Measurements from ENCODE around the gene CAMTA1. TPM values are rescaled to one million over a fixed set of nuclear protein-coding genes. Genes with fewer than 3 reads are reported as not detected.

Gene CAMTA1
- total RNA-seq, 1 experiment from 2014 or later, result 60.0 TPM

- Histone ChIP-seq H3K36me3 (ENCODE audit: control insufficient read depth, insufficient read depth, low read length) (no peaks in the 10 kb centered on the region), H3K4me1 (no peaks in the 10 kb centered on the region), H3K27me3 (replicated peaks; ENCODE audit: control insufficient read depth, insufficient read depth, low read length) (no peaks in the 10 kb centered on the region), H3K9me3 (no peaks in the 10 kb centered on the region), H3K4me3 (ENCODE audit: low read depth, low read length) (no peak overlapping the region)
- TF ChIP-seq CTCF (IDR thresholded peaks at IDR 0.05; ENCODE audit: insufficient read depth in 1 of 2, low read depth in 1 of 2, low read length in 1 of 2, severe bottlenecking in 1 of 2, unreplicated experiment in 1 of 2), result no peak
- Mint-ChIP-seq H3K36me3 (ENCODE audit: insufficient read depth, unreplicated experiment) (no peaks in the 10 kb centered on the region), H3K9me3 (ENCODE audit: unreplicated experiment) (peaks cover 19% of the 10 kb centered on the region), H3K27me3 (ENCODE audit: insufficient read depth, unreplicated experiment) (peaks cover 5% of the 10 kb centered on the region), H3K27ac (ENCODE audit: unreplicated experiment) (no peak overlapping the region), H3K4me3 (ENCODE audit: unreplicated experiment) (no peak overlapping the region), H3K4me1 (ENCODE audit: low read depth, unreplicated experiment) (no peaks in the 10 kb centered on the region)
- ChIA-PET CTCF (no interaction called here), POLR2A (no interaction called here)
- intact Hi-C loops (cut with micrococcal nuclease; ENCODE audit: unreplicated experiment), result no loop called here
- DNase-seq, result no peak
- no TSS peak for BruUV-seq (replicated peaks)
Measured at GRCh38 chr1:7268983-7269382, 483.7 kb downstream of the CAMTA1 start.

- no peaks in the 10 kb centered on the region for H3K36me3 ChIP-seq (ENCODE audit: control insufficient read depth, insufficient read depth, low read length)
- intact Hi-C loops (cut with micrococcal nuclease; ENCODE audit: unreplicated experiment), result no loop called here
Measured at GRCh38 chr1:7269525-7269924, 484.3 kb downstream of the CAMTA1 start.

GRCh38 chr1:7274256-7274655 is 489.0 kb downstream of the CAMTA1 start:
- no TSS peak for BruUV-seq (replicated peaks)

More at GRCh38 chr1:7269525-7269924, 484.3 kb downstream of the CAMTA1 start:
- DNase-seq, result no peak
- ChIA-PET POLR2A (no interaction called here), CTCF (no interaction called here)
- Mint-ChIP-seq H3K4me3 (ENCODE audit: unreplicated experiment) (no peak overlapping the region), H3K4me1 (ENCODE audit: low read depth, unreplicated experiment) (no peaks in the 10 kb centered on the region), H3K27me3 (ENCODE audit: insufficient read depth, unreplicated experiment) (peaks cover 5% of the 10 kb centered on the region), H3K36me3 (ENCODE audit: insufficient read depth, unreplicated experiment) (no peaks in the 10 kb centered on the region), H3K9me3 (ENCODE audit: unreplicated experiment) (peaks cover 19% of the 10 kb centered on the region), H3K27ac (ENCODE audit: unreplicated experiment) (no peak overlapping the region)
- no peaks in the 10 kb centered on the region for H3K27me3 ChIP-seq (replicated peaks; ENCODE audit: control insufficient read depth, insufficient read depth, low read length)
- no peak overlapping the region for H3K4me3 ChIP-seq (ENCODE audit: low read depth, low read length)
- no peaks in the 10 kb centered on the region for H3K4me1 ChIP-seq
- no peaks in the 10 kb centered on the region for H3K9me3 ChIP-seq
- TF ChIP-seq CTCF (IDR thresholded peaks at IDR 0.05; ENCODE audit: insufficient read depth in 1 of 2, low read depth in 1 of 2, low read length in 1 of 2, severe bottlenecking in 1 of 2, unreplicated experiment in 1 of 2), result no peak
- BruUV-seq (replicated peaks), result no TSS peak

More at GRCh38 chr1:7274256-7274655, 489.0 kb downstream of the CAMTA1 start:
- intact Hi-C loops (cut with micrococcal nuclease; ENCODE audit: unreplicated experiment), result no loop called here
- POLR2A ChIA-PET, result no interaction called here
- peaks cover 7% of the 10 kb centered on the region for H3K9me3 ChIP-seq
- H3K4me1 Mint-ChIP-seq (ENCODE audit: low read depth, unreplicated experiment), result no peaks in the 10 kb centered on the region
- DNase-seq, result no peak
- H3K4me3 Mint-ChIP-seq (ENCODE audit: unreplicated experiment), result no peak overlapping the region
- no peaks in the 10 kb centered on the region for H3K4me1 ChIP-seq
- H3K4me3 ChIP-seq (ENCODE audit: low read depth, low read length), result no peak overlapping the region
- CTCF ChIA-PET, result no interaction called here
- H3K36me3 Mint-ChIP-seq (ENCODE audit: insufficient read depth, unreplicated experiment), result no peaks in the 10 kb centered on the region
- no peak overlapping the region for H3K27ac Mint-ChIP-seq (ENCODE audit: unreplicated experiment)
- no peaks in the 10 kb centered on the region for H3K27me3 ChIP-seq (replicated peaks; ENCODE audit: control insufficient read depth, insufficient read depth, low read length)
- no peaks in the 10 kb centered on the region for H3K36me3 ChIP-seq (ENCODE audit: control insufficient read depth, insufficient read depth, low read length)
- H3K27me3 Mint-ChIP-seq (ENCODE audit: insufficient read depth, unreplicated experiment), result peaks cover 9% of the 10 kb centered on the region
- no peak for TF ChIP-seq CTCF (IDR thresholded peaks at IDR 0.05; ENCODE audit: insufficient read depth in 1 of 2, low read depth in 1 of 2, low read length in 1 of 2, severe bottlenecking in 1 of 2, unreplicated experiment in 1 of 2)
- H3K9me3 Mint-ChIP-seq (ENCODE audit: unreplicated experiment), result peaks cover 18% of the 10 kb centered on the region
